Stimulated activated CD8-positive, alpha-beta memory T cell treated with anti-CD3 and anti-CD28 coated beads, Interleukin-4, amount 100 ng/mL, for 1 hour (primary cell): ENCODE results near the gene LCP2.
"Not testable (repeated sequence)": the region's sequence is repeated elsewhere in the genome, so short reads cannot be mapped to it uniquely, and the experiment has no call there.

Experiments
- DNase-seq, 2 donors: peaks; one replicate each; pipeline ENCODE4 v3.0.0-alpha.2; 2020; ENCODE audit warnings: low read depth in 2 of 2, low spot score in 1 of 2

LCP2 gene

GRCh38 chr5:170250810-170251317, 46.7 kb downstream of the LCP2 start:
- no peak for DNase-seq

- DNase-seq = no peak
Measured at GRCh38 chr5:170249355-170249754, 48.2 kb downstream of the LCP2 start.

GRCh38 chr5:170248931-170249227, 48.7 kb downstream of the LCP2 start:
- DNase-seq = not testable (repeated sequence)

DNA sequence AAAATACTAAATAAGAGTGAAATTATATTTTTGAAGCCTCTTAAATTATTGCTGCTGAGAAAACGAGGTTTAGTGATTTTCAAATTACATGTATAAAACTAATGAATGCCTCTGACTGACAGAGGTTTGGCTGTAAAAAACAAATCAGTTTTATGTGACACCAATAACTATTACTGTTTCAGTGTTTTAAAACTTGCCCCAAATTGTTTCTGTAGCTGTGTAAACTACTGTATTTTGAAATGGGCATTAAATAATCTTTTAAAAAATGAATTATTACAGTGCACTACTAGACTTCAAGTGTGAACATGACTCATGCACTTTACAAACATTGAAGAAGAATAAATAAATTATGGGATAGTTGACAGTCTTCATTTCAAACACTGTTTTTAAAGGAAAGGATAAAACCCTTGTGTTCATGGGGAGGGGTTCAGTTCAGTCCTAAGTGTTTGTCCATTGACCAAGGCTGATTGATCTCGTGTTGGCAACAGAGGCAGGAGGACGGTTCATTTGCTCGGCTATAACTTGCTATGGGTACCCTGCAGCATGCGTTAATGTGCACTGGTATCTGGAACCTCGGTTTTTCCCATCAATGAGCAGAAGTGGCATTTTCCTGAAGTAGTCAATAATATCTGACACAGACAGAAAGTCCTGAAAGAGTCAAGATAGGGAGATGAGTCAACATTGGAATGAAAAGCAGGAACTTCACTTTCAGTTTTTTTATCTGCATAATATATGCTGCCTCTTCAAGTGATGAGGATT, 49.2 kb downstream of the LCP2 start:
- no peak for DNase-seq

DNA sequence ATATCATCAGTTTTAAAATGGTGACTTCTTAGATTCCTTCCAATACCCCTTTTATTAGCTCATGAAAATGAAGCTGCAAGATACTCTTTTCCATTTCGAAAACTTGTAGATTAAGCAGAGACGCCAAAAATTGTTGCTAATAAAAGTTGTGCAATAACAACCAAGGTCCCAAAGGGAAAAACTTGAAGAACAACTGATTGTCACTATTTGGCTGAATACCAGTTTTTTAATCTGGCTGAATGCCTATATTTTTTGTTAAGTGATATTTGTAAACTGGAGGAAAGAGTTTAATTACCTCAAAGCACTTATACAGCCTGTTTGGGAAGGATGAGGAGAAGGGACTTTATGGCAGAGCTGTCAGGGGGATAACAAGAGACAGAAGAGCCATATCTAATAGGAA, 50.2 kb downstream of the LCP2 start:
- DNase-seq = no peak

- DNase-seq = no peak
Measured at GRCh38 chr5:170246126-170246870, 51.3 kb downstream of the LCP2 start.

GRCh38 chr5:170245436-170245835, 52.1 kb downstream of the LCP2 start:
- not testable (repeated sequence) for DNase-seq

GRCh38 chr5:170238456-170239196, 59.0 kb downstream of the LCP2 start:
- DNase-seq = no peak

DNA sequence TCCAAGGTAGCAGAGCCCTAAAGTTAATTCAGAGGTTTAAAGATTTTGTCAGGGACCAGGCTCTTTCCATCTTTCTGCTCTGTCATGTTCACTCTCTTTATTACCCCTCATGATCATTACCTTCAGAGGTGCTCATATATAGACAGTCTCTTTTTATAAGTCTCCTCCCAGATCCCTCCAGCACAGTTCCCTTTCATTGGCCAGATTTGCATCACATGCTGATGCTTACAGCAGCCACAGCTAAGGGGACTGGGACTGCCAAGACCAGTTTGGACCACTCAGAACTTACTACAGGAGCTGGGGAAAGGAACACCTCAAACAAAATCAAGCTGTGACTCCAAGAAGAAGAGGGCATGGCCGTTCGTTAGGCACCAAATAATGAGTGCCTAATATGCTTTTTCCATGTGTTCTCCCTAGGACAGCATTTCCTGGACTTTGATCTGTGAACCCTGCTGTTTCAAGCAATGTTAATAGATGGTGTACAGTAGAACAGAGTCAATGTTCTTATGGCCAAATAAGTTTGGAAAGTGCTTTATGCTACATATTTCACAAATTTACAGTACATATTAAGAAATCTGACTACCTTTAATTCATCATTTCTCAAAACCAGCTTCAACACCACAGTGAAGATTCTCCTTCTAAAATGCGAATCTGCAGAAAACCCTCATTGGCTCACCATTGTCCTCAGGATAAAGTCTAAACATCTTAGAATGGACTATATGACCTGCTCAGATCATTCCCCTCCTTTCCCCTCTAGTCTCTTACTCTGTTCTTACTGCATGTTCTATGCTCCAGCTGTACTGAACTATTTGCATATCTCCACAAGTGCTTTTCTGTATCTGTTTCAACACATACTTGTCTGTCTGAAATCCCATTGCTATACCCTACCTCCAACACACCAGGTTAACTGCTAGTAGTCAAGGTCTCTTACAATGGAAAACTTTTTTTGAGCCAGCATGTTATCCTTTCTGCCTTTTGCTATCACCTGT, 61.4 kb downstream of the LCP2 start:
- no peak for DNase-seq

DNA sequence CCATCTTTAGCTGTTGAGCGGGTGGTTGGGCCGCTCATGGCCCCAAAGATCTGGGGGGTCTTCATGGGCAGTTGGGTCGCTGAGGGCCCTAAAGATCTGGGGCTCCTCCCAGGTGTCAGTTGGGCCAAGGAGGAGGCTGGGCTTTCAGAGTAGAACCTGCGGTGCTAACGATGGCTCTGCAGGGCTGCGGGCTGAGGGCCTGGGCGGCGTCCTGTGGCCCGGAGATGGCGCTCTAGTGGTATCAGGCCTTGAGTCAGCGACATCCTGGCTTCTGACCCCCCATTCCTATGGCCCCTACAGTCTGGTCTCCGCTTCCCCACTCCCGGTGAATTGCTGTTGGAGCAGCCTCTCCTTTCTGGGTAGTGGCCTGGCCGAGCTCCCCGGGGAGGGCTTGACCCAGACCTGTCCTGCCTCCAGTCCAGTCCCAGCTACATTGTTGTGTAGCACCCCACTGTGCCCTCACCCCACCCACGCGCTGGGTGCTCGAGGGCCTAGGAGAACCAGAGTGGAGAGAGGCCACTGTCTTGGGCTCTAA, 64.2 kb downstream of the LCP2 start:
- no peak for DNase-seq

DNA sequence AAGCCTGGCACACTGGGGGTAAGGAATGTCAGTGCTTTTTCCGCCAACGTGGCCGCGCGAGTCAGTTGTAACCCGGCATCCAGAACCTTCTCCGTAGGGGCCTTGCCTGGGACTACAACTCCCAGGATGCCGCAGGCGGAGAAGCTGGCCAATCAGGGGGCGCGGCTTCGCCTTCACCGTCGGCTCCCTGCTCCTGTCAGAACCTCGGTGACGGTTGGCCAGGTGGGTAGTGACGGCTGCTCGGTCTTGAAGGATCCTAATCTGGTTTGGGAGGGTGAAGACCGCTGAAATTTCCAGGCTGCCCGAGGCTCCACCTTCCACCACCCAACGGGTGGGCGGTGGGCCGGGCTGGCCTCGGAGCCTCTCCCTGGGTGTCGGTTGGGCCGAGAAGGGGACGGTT, 64.8 kb downstream of the LCP2 start, which contains the start of gene C5orf58:
Gene C5orf58, plus strand, starts transcription at position 200 of the 400 bp plus-strand sequence. CDS start 1,992 bp downstream, outside the sequence.
- DNase-seq = no peak

DNA sequence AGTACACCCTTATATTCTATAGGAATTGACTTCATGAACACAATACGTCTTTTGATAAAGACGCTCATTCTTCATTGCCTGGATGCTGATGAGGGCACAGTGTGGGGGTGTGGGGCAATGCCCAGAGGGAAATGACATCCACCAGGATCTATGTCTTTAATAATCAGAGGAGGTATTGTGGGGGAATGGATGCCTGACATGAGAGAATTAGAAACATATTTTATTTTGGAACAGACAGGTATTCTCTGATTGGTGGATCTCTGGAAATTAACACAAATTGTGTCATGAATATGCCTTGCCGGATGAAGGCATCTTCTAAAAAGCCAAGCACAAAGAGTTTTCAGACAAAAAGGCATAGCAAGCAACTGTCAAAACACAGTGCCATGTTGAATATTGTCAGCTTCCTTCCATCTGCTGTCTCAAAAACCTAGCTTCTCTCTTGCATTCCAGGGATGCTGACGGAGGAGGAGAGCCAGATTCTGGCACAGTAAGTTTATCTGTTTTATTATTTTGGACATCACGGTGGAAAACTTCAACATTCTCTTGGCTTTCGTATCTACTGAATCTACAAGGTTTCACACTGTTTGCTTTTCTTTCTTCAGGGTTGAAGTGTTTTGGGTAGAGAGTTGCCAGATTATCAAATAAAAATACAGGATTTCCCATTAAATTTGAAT, 68.7 kb downstream of the LCP2 start:
- no peak for DNase-seq

DNA sequence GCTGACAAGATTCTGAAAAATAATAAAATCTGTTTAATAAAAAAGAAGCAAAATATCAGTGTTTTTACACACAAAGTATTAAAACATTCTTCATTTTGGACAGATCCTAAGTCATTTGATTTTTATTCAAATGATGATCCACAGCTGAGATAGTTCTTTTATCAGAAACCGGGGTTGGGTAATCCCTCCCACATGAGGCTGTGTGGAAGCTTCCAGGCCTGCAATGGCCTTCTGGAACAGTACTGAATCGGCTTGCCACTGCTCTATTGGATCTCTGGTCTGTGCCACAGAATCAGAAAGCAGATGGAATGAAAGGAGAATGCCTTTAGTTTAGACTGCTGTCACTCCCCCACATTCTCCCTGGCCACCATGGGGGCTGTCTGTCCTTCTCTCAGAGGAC, 70.9 kb downstream of the LCP2 start:
- no peak for DNase-seq

- no peak for DNase-seq
Measured at GRCh38 chr5:170226129-170226615, 71.4 kb downstream of the LCP2 start.

DNA sequence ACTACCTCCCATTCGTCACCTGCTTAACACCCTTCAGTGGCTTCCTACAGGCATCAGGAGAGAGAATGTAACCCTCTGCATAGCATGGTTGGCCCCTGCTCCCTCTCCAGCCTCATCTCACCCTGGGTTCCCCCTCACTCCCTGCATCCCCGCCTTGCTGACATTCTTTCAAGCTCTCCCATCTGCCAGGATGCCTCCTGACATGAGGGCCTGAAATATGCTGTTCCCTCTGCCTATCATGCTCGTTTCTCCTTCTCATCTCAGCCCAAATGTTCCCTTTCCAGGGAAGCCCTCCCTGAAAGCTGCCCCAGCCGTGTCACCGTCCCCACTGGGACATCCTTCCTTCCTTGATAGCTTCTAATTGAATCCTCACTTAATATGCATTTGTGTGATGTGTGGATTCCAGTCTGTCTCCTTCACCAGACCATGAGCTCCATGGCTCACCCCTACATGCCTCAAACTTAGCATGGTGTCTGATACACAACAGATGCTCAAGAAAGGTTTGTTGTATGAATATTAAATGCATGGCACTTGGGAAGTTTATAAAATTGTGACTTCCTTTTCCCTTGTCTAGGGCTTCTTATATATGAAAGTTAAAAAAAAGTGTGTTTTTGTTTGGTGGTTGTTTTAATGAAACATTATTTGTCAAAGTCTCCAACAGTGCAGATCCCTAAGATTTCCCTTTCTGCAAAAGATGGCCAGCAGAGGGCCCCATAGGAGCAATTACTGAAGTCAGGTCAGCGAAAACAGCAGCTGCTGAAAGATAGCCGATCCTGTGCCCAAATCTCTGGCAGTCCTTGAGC, 72.0 kb downstream of the LCP2 start:
- DNase-seq = peak; percentile 49 to 60

DNA sequence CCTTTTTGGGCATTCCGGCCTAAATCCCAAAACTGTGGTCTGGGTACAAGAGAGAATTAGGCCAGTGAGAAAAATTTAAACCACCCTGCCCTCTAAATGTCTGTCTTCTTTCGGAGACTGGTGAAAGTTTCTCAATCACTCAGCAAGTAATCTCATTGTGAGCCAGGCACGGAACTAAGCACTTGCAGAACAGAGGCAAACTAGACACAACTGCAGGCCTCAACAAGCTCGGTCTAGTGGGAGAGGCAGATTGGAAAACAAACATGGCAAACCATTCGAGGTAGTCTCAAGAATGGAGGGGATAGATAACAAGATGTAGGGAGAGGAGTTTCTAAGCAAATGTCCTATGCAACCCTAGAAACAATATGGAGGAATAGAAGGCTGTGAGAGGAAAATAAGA, 73.7 kb downstream of the LCP2 start:
- DNase-seq = no peak

DNA sequence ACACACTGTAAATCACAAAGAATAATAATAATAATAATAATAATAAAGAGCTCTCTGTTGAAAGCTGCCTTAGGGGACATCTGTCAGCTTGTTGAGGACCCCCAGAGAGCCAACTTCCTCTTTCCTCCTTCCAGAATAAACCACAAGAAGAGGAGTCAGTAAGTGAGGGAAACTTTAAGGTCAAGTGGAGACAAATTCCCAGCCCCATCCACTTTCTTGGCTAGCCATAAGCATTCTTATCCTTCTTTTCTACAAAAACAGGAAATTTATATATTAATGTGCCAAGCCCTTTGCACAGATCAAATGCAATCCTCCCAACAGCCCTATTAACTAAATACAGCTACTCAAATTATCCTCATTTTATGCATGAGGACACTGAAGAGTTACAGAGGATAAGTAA, 74.2 kb downstream of the LCP2 start:
- DNase-seq = no peak

DNA sequence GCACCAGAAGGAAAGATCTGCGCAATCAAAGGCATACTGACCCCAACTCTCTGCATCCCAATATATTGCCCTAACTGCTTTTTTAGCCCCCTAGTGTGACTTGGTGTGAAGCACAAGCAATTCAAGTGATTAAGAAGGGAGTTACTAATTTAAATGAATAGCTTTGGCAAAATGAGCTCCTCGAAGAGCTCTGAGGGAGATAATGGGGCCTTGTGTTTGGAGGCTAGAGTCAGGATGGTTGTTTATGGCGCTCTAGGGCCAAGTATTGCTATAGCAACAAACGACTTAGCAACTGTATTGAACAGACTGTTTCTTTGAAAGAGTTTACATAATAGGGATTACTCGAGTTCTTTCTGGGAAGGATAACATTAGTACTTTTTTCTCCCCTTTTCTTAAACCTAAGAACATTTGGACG, 76.2 kb downstream of the LCP2 start:
- DNase-seq = no peak

DNA sequence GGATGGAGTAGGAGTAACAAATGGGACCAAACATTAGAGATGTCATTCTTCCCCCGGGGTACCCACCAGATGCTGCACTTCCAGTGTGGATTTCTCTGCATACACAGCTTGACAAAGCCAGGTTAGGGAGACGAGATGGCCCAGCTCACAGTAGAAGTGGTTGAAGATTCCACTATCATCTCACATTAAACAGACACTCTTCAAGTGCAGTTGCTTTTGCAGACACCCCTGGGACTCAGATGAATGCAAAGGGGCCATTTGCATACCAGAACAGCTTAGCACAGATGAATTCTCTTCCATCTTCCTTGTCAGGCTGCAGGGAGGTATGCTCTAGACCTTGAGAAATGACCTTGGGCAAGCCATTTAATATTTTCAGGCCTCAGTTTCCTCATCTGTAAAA, 77.4 kb downstream of the LCP2 start:
- no peak for DNase-seq
